HG03066 (cell line): ENCODE measurements around the gene ANKRD52.

Experiments used
- ATAC-seq: cut with Tn5 transposase; IDR thresholded peaks from one replicate; pipeline ENCODE4 v1.9.1; 2021; ENCODE audit warnings: low read depth; ENCODE audit not compliant: unreplicated experiment

ANKRD52 gene

GRCh38 chr12:56243731-56244181 is 14.4 kb downstream of the ANKRD52 start:
- no peak for ATAC-seq

DNA sequence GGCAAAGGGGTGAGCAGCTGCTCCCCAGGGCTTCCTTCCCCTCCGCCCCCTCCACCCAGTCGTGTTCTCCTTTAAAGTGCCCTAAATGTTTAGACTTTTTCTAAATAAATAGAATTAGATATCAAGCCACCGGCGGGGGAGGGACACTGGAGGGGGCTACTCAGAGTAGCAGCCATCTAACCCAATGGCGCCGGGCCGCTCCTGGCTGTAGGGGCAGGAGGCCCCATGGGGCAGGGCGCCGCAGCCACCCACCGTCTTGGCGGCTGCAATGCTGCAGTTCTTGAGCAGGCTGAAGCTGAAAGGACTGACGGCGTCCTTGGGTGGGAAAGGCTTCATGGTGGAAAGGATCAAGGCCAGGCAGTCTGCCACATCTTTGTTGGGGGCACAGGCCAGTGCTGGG is 15.2 kb downstream of the ANKRD52 start:
- no peak for ATAC-seq

- ATAC-seq = no peak
These were observed 16.5 kb downstream of the ANKRD52 start for GRCh38 chr12:56241424-56242303.

GRCh38 chr12:56237552-56237951 is 20.6 kb downstream of the ANKRD52 start:
- ATAC-seq = no peak

GRCh38 chr12:56236985-56237384 is 21.2 kb downstream of the ANKRD52 start:
- ATAC-seq = no peak

GRCh38 chr12:56236091-56236490 is 22.1 kb downstream of the ANKRD52 start:
- no peak for ATAC-seq

DNA sequence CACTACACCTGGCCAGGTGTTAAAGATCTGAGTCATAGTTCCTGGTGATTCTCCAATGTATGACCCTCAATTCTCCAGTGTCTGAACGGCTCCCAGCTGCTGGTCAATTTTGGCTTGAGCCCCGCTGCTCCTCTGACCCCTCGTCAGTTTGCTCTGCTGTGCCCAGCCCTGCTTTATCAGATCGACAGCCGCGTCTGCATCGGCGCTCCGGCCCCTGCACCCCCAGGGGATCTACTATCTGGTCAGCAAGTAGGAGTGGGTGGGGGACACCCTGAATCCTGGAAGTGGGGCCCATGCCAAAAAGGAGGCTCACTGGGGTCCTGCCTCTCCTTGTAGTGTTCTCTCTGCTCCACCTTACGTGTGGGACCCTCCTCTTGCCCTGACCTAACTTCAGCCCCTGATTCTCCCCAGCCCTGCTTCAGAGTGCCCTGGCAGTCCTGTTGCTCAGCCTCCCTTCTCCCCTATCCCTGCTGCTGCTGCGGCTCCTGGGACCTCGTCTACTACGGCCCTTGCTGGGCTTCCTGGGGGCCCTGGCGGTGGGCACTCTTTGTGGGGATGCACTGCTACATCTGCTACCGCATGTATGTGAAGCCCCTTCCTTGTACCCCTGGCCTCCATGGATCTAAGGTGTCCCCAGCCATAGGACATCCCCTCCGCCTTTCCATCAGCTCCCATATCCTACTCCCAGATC is 23.3 kb downstream of the ANKRD52 start:
- no peak for ATAC-seq

GRCh38 chr12:56231184-56231582 is 27.0 kb downstream of the ANKRD52 start:
- ATAC-seq = no peak

DNA sequence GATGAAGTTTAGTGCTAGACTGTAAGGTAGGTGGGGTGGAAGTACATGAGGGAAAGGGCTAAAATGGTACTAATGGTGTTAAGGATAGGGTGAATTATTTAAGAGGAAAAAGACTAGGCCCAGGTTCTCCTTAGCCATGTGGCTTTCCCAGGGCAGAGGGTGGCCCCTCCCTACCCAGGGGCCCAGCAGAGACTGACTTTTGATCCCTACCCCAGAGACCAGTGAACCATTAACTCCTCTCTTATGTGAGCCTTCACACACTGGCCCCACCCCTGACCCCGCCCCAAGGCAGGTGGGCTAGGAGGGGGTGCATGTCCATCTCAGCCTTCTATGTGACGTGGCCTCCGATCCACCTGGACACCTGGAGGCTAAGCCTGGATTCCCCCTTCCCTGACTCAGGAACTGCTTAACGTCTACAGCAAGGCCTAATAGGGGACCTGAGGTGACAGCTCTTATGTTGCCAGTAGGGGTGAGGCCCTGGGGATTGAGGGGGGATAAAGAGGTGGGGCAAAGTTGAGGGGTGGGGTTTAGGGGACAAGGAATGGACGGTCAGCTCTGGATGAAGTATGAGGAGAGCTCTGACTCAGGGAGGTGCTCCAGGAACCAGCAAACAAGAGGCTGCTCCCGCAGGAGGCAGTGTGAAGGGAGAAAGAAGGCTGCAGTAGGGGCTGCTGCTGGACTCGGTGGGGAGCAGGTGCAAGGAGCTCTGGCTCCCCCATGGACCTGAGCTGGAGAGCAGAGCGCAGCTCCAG is 27.6 kb downstream of the ANKRD52 start:
- no peak for ATAC-seq

GRCh38 chr12:56229916-56230431 is 28.2 kb downstream of the ANKRD52 start, which contains the start of gene SLC39A5:
TSS of gene SLC39A5 (plus strand) at chr12:56230051. CDS start at chr12:56231275, 1,224 bp downstream.
- no peak for ATAC-seq

- no peak for ATAC-seq
These were observed 29.1 kb downstream of the ANKRD52 start for GRCh38 chr12:56229082-56229481.

- ATAC-seq = no peak
These were observed 33.2 kb downstream of the ANKRD52 start for GRCh38 chr12:56224954-56225353.

- peak; percentile 70 for ATAC-seq
These were observed 34.0 kb downstream of the ANKRD52 start, which contains the start of gene NABP2 for GRCh38 chr12:56224102-56224701. TSS of gene NABP2 (plus strand) at chr12:56224342. CDS start at chr12:56224857, 515 bp downstream.

GRCh38 chr12:56223571-56224101 is 34.5 kb downstream of the ANKRD52 start:
- no peak for ATAC-seq

- no peak for ATAC-seq
These were observed 35.7 kb downstream of the ANKRD52 start for GRCh38 chr12:56222531-56222895.

- peak; percentile 74 for ATAC-seq
These were observed 36.2 kb downstream of the ANKRD52 start, which contains the start of gene RNF41 for GRCh38 chr12:56221757-56222530. TSS of gene RNF41 (minus strand) at chr12:56221922. CDS start at chr12:56214047, 7,875 bp downstream.

DNA sequence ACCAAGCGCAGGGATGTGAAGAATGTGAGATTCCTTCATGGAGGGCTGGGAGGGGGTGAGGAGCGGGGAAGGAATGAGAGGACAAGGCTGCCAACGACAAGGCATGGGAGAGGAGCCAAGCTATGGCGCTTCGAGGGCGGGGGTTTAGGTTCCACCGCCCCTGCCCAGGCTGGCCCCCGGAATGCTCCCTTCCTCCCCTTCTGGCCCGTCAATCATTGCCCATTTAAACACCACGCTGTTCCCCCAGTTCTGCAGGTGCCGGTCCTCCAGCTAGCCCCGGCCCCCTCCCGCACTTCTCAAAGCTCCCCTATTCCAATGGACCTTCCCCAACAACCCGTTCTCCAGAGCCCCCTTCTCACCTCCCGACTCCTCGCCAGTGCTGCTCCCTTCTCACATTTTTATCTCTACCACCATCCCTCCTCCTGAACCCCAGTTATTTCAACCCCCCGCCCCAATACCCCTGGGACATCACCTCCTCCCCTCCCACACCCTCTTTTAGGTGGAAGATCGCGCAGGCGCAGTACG is 36.9 kb downstream of the ANKRD52 start:
- ATAC-seq = peak; percentile 22

DNA sequence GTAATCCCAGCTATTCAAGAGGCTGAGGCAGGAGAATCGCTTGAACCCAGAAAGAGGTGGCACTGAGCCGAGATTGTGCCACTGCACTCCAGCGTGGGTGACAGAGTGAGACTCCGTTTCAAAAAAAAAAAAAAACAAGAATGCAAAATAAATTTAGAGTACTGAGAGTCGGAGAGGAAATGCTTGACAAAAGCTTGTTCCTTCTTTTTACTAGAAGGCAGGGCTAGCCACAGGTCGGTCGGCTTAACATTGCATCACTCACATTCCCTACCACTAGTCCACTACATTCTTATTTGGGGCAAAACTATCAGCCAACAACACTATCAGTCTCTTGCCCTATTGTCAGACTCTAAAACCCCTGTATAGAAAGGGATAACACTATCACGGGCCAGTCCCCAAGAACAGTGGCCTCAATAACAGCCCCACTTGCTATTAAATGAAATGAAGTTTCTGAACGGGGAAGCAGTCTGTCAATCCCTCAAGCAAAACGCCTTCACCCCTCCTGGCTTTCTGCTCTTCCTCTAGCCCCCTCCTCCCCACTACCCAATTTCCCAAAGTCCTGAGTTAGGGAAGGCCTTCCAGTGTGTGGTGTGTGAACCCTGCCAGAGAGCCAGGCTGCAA is 37.5 kb downstream of the ANKRD52 start:
- no peak for ATAC-seq
